ENCODE measurements around the gene LDLRAD3. TPM values are rescaled to one million over a fixed set of nuclear protein-coding genes. Genes with fewer than 3 reads are reported as not detected.

Gene LDLRAD3
- total and polyA plus RNA-seq, 12 donors = 5.4 to 16.7 (median 10.2) TPM

DNA sequence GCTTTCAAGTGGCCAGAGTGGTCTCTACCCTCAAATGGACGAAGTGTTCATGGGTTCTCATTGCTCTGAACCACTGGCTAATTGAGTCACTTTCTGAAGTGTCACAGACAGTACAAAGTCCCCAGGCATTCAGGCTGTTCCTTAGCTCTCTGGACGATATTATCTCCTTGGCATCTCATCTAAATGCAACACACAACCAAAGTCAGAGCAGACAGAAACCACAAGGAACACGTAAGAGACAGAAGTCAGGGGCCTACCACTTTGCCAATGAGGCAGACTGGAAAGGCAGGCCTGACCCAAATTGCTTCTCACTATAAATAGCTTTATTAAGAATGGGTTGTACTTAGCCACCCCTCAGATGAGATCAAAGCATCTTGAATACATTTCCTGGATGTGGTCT is 29.0 kb upstream of the LDLRAD3 start:
- TF ChIP-seq, protein P1, sequence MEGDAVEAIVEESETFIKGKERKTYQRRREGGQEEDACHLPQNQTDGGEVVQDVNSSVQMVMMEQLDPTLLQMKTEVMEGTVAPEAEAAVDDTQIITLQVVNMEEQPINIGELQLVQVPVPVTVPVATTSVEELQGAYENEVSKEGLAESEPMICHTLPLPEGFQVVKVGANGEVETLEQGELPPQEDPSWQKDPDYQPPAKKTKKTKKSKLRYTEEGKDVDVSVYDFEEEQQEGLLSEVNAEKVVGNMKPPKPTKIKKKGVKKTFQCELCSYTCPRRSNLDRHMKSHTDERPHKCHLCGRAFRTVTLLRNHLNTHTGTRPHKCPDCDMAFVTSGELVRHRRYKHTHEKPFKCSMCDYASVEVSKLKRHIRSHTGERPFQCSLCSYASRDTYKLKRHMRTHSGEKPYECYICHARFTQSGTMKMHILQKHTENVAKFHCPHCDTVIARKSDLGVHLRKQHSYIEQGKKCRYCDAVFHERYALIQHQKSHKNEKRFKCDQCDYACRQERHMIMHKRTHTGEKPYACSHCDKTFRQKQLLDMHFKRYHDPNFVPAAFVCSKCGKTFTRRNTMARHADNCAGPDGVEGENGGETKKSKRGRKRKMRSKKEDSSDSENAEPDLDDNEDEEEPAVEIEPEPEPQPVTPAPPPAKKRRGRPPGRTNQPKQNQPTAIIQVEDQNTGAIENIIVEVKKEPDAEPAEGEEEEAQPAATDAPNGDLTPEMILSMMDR (IDR thresholded peaks at IDR 0.05) = no peak
- TF ChIP-seq POLR2A (IDR thresholded peaks at IDR 0.05) = no peak
- no peaks in the 10 kb centered on the region for H3K27me3 ChIP-seq
- no peak for DNase-seq
- no peaks in the 10 kb centered on the region for H3K9me3 ChIP-seq (replicated peaks in 1 of 3)
- no peak overlapping the region for H3K27ac ChIP-seq
- intact Hi-C loops (cut with DNase I) = no loop called here
- H3K4me1 ChIP-seq (replicated peaks in 1 of 2) = peaks cover 0 to 13% of the 10 kb centered on the region in 2 donors
- no peaks in the 10 kb centered on the region for H3K36me3 ChIP-seq (replicated peaks in 1 of 2)
- no peak overlapping the region for H3K4me3 ChIP-seq
- WGBS, 4 donors = 76 to 88% (median 79%) methylated on average over 3 of the region's 3 CpGs

DNA sequence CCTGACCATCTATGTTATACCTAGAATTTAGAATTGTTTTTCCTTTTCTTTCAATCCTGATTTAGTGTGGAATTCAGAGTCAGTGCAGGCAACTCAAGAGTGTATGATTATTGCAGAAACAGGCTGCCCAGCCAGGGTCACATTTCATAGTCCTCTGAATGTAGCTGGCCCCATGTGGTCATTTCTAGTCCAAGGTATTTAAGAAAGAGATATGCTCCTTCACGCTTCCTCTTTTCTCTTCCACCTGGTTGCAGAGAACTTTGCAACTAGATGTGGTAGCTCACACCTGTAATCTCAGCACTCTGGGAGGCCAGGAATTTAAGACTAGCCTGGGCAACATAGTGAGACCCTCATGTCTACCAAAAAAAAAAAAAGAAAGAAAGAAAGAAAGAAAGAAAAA is 27.6 kb upstream of the LDLRAD3 start:
- DNase-seq = no peak
- no peaks in the 10 kb centered on the region for H3K9me3 ChIP-seq (replicated peaks in 1 of 3)
- H3K4me1 ChIP-seq (replicated peaks in 1 of 2) = peaks cover 0 to 10% of the 10 kb centered on the region in 2 donors
- no peaks in the 10 kb centered on the region for H3K36me3 ChIP-seq (replicated peaks in 1 of 2)
- no peak for TF ChIP-seq POLR2A (IDR thresholded peaks at IDR 0.05)
- TF ChIP-seq, protein P1 (IDR thresholded peaks at IDR 0.05) = no peak
- H3K4me3 ChIP-seq = no peak overlapping the region
- intact Hi-C loops (cut with DNase I) = no loop called here
- no peaks in the 10 kb centered on the region for H3K27me3 ChIP-seq
- 87 to 100% (median 91%) methylated on average over 1 of the region's 1 CpG for WGBS, 4 donors
- no peak overlapping the region for H3K27ac ChIP-seq

DNA sequence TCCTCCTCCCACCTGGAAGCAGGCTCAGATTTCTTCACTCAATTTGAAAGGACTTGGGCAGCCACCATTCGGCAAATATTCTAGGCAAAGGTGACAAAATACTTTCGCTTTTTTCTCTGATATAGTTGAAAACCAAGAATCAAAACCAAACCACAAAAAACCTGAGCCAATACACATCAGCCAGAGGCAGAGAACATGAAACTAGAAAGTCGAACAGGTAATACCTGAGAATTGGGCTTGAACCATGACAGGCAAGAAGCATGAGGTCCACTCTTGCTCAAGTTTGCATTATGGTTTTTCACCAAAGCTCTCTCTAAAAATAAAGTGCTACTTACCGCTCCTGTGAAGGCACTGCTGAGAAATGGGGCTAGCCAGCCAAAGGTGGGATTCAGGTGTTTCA is 26.2 kb upstream of the LDLRAD3 start:
- intact Hi-C loops (cut with DNase I) = no loop called here
- no peaks in the 10 kb centered on the region for H3K27me3 ChIP-seq
- no peak for DNase-seq
- no peak overlapping the region for H3K27ac ChIP-seq
- H3K4me1 ChIP-seq (replicated peaks in 1 of 2) = no peaks in the 10 kb centered on the region
- H3K4me3 ChIP-seq = no peak overlapping the region
- H3K9me3 ChIP-seq (replicated peaks in 1 of 3) = no peaks in the 10 kb centered on the region
- WGBS, 4 donors = 81 to 89% (median 86%) methylated on average over 4 of the region's 4 CpGs
- no peaks in the 10 kb centered on the region for H3K36me3 ChIP-seq (replicated peaks in 1 of 2)
- TF ChIP-seq, protein P1 (IDR thresholded peaks at IDR 0.05) = no peak
- TF ChIP-seq POLR2A (IDR thresholded peaks at IDR 0.05) = no peak

DNA sequence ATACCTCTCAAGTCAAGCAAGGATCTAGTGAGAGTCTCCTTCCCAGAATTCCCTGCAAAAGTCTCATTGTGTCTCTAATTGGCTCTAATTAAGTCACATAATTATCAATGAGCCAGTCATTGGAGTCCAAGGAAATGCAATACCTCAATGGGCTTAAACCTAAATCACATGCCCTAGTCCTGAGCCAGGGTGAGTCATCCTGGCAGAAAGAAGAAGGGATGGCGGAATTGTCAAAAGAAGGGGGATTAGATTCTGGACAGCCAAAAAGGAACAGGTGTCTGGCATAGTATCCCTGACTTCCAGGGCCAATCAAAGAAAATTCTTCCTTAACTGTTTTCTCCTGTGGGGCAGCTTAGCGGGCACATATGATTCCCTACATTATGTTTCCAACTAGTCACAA is 25.1 kb upstream of the LDLRAD3 start:
- 90 to 95% (median 93%) methylated on average over 2 of the region's 2 CpGs for WGBS, 4 donors
- no peak overlapping the region for H3K27ac ChIP-seq
- H3K9me3 ChIP-seq (replicated peaks in 1 of 3) = no peaks in the 10 kb centered on the region
- TF ChIP-seq, protein P1 (IDR thresholded peaks at IDR 0.05) = no peak
- H3K27me3 ChIP-seq = no peaks in the 10 kb centered on the region
- H3K36me3 ChIP-seq (replicated peaks in 1 of 2) = no peaks in the 10 kb centered on the region
- no peak for DNase-seq
- no peaks in the 10 kb centered on the region for H3K4me1 ChIP-seq (replicated peaks in 1 of 2)
- H3K4me3 ChIP-seq = no peak overlapping the region
- intact Hi-C loops (cut with DNase I) = no loop called here

Measured in adrenal gland (tissue), 12 donors.